NCI-H82 treated with DMSO at 0.1 percent for 48 hours (cell line): ENCODE results near the gene ARL3.
A peak's percentile ranks its signal among the peaks of the same experiment; 100 is the strongest.

Source experiments
- DNase-seq: peaks from one replicate; lab custom pipeline; 2025; ENCODE audit not compliant: unreplicated experiment; lab: John Stamatoyannopoulos, UW

Gene ARL3

GRCh38 chr10:102653060-102653459 lies 61.1 kb downstream of the ARL3 start:
- no peak for DNase-seq

DNA sequence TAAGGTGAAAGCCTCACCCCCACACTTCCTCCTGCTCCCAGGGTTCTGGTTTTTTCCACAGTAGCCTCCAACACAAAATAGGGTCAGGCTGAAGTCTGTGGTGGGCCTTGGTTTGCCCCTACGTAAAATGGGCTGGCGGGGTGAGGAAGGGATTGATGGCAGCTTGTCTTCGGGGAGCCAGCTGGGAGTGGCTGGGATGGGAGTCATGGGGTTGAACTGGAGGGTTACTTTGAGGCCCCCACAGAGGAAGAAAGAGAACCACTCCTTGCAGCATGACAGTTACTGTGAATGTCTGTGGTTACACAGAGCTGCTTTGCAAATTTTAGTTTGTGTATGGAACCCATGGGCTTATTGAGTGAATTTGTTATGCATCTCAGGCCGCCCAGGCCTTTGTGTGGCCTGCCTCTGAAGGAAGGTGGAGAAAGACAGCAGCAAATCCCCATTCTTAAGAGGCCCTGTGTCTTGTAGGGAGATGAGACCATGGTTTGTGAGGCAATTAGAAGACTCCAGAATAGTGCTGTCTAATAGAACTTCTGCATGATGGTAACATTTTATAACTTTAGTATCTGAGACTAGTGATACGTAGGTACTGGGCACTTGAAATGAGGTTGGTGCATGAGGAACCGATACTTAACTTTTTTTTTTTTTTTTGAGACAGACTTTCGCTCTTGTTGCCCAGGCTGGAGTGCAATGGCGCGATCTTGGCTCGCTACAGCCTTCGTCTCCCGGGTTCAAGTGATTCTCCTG lies 61.9 kb downstream of the ARL3 start:
- no peak for DNase-seq

DNA sequence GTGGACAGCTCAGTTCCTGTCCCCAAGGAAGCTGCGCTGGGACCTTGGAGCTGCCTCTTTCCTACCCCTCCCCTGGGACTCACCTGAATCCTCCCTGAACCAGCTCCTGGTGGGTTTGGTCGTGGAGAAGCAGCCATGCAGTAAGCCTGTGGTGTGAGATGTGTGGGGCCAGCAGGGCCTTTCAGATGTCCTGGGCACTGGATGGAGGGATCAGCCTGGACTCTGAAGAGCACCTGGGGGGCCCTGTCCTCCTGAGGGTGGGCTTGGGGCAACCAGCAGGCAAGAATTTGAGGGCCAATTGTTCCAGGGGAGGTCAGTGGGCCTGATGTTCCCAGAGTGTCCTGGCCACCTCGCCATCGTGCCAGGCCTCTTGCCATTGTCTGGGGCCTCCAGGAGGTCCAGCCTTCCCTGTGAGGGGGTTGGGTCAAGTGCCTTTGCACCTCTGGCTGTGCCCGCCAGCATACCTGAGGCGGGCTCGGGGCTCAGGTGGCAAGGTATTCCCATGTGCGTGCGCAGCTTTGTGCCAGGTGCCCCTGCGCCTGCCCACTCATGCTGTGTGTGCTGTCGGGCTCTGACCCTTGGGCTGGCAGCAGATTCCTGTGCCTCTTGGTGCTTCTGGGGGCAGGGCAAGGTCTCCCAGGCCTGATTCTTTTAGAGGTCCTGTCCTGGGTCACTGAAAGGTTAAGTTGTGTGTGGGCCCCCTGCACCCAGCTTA lies 62.6 kb downstream of the ARL3 start:
- no peak for DNase-seq

GRCh38 chr10:102650655-102651454 lies 63.3 kb downstream of the ARL3 start:
- DNase-seq, result no peak

- DNase-seq, result no peak
Measured at GRCh38 chr10:102649797-102650654, 64.2 kb downstream of the ARL3 start.

GRCh38 chr10:102648889-102649796 lies 65.1 kb downstream of the ARL3 start:
- DNase-seq, result no peak

DNA sequence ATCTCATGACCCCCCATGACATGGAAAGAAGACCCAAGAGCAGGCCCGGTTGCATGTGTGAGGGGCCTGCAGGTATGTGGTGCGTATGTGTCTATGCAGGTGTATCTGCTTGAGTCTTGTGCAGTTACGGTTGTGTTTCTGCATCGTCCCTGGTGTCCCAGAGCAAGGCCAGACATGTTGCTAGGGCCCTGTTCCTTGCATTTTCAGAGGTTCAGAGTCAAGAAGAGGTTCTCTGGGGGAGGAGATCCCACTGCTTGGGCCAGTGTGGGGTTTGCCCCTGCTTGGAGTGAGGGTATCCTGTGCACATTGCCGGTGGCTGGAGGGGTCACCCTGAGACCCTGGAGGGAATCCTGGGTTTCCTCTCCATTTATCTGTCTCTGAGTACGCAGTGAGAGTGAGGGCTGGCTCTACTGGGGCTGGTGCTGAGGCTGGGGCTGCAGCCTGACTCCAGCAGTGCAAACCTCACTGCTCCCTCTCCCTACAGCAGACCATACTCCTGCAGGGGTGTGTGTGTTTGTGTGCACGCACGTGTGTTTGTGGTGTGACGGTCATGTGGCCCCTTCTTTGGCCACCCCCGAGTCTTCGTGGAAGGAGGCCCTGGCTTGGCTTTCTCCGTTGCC lies 65.8 kb downstream of the ARL3 start:
- no peak for DNase-seq

GRCh38 chr10:102647443-102648268 lies 66.5 kb downstream of the ARL3 start:
- no peak for DNase-seq

DNA sequence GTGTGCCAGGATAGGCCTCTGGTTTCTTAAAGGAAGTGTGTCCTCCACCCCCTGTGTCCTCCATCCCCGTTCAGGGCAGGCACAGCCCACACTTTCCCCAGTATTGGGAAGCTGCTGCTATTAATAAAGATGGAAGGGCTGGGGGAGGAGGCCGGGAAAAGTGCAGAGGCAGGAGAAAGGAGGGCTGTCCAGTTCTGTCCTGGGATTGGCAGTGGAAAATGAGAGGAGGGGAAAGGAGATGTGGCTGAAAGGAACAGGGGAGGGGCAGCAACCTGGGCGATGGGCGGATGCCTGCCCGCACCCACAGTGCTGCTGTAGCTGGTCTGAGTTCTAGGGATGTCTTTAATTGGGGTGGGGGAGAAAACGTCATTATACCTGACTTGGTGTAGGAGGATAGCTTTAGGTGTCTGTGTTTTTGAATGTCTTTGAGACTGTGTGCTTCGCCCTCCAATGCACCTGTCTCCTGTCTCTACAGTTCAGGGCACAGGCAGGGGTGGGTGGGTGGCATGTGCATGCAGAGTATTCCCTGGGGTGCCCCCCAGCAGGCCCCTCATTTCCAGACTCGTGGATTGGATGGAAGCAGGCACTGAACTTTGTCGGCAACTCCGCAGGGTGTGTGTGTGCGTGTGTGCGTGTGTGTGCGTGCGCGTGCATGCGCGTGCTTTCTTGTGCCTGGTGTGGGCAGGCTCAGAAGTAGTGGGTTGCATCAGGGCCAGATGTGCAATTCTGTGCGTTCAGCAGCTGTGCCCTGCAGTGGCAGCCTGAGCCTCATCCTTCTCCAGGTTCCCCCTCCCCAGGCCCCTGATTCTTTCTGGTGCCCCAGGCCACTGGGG lies 67.4 kb downstream of the ARL3 start:
- DNase-seq, result no peak

DNA sequence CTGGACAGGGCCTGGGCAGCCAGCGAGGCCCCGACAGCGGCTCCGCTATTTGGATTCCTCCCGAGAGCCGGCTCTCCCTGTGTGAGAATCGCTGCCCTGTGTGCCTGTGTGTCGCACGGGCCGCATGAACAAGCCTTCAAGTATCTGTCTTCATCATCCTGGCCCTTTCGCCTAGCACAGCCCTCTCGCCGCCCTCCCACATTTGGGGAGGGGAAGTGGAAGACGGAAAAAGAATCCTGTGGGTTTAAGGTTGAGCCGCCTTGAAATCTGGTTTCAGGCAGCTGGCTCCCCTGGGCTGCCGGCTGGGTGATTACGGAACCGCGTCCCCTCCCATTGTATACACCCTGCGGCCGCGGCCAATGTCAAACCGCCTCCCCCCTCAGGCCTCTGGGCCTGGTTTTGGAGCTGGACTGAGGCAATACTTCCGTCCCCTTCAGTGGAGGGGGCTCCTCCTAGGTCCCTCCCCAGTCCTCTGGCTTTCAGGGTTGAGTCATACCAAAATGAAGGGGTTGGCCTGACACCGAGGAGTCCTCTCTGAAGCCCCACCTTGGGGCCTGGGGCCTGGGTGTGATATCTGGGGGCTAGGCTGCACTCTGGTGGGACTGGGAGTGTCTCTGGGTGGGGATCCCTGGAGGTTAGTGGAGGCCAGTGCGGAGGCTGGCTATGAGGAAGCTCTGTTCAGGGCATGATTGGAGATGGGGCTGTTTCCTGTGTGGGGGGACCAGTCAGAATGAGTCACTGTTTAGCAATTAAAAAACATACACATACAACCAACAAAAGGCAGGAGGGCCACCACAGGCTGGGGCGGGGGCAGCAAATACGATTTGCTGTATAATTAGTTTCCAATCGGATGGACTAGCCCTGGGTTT lies 68.2 kb downstream of the ARL3 start:
- no peak for DNase-seq

DNA sequence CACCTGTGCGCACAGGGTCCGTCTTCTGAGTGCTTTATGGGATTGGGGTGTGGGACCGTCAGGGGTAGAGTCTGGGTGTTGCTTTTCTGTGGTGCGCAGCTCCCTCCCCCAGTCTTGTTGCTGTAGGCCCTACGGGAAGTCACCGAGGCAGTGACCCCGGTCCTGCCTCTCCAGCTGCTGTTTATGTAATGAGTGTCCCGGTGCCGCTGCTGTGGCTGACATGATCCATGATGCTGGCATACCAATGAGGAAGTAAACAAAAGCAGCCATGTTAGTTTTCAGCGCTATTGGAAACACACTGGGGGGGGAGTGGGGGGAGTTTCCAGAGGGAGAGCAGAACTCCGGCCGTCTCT lies 68.8 kb downstream of the ARL3 start:
- DNase-seq, result no peak

GRCh38 chr10:102644646-102645387 lies 69.4 kb downstream of the ARL3 start:
- peak; percentile 20 for DNase-seq

DNA sequence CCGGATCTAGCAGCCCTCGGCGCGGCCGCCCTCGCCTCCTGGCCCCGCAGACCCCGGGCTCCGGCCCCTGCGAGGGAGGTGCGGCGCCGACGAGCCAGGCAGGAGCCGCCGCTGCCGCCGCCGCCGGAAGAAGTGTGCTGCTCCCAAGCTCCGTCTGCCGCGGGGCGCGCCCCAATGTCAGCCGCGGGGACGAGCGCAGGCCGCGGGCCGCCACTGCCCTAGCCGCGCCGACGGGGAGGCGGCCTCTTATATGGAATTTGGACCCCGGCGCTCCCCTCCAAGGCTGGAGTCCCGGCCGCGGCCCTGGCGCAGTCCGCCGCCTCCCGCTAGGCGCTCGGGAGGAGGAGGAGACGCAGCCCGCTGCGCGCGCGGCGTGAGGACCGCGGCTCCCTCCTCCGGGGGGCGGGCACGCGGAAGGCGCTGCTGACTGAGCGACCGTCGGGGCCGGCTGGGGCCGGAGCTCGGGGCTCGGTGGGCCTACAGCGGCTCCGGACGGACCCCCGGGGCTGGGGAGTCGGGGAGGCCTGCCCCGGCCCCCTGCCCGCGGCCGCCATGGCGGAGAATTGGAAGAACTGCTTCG lies 70.0 kb downstream of the ARL3 start, which contains the start of gene TRIM8:
Gene TRIM8, plus strand, starts transcription at position 414 of the 580 bp plus-strand sequence. Its CDS starts 139 bp downstream, at position 553.
- DNase-seq, result no peak

- no peak for DNase-seq
Measured at GRCh38 chr10:102643336-102644065, 70.7 kb downstream of the ARL3 start.
